Measurements from ENCODE around the gene COBL. TPM values are rescaled to one million over a fixed set of nuclear protein-coding genes. Genes with fewer than 3 reads are reported as not detected.

COBL gene
- total RNA-seq, 1 experiment from 2014 or later = 0.39 TPM

GRCh38 chr7:51308696-51309095 lies 7.9 kb downstream of the COBL start:
- intact Hi-C loops (cut with micrococcal nuclease; ENCODE audit: unreplicated experiment) = no loop called here
- BruUV-seq (replicated peaks) = no TSS peak
- H3K27ac ChIP-seq (ENCODE audit: low read length) = no peak overlapping the region

GRCh38 chr7:51308265-51308664 lies 8.3 kb downstream of the COBL start:
- no peaks in the 10 kb centered on the region; the same call in 1 of the 2 replicates for H3K27me3 ChIP-seq (ENCODE audit: control insufficient read depth, insufficient read depth, low read length)
- no peaks in the 10 kb centered on the region for H3K9me3 ChIP-seq (ENCODE audit: control insufficient read depth, insufficient read depth, low read depth, low read length)
- TF ChIP-seq SIN3A (IDR thresholded peaks at IDR 0.05; ENCODE audit: borderline replicate concordance, insufficient read depth, low read depth, low read length) = no peak
- TF ChIP-seq REST (IDR thresholded peaks at IDR 0.05; ENCODE audit: insufficient read depth in 1 of 2, low read depth in 2 of 2, low read length in 1 of 2) = no peak
- no peak for TF ChIP-seq TCF7L2 (IDR thresholded peaks at IDR 0.05; ENCODE audit: low read depth, low read length)
- TF ChIP-seq POLR2AphosphoS5 (IDR thresholded peaks at IDR 0.05; ENCODE audit: low read depth, low read length) = no peak
- no peak for TF ChIP-seq CTCF (IDR thresholded peaks at IDR 0.05)
- DNase-seq (ENCODE audit: low read depth, low spot score) (no peak), ATAC-seq (no peak)
- H3K27ac ChIP-seq (ENCODE audit: low read length) = no peak overlapping the region
- no TSS peak for BruUV-seq (replicated peaks)
- ChIA-PET CTCF (no interaction called here), POLR2A (interaction anchor here (0.6 kb wide), 1 partner anchor 61 kb away, joined by 3 read pairs; no protein-coding TSS in a partner anchor)
- H3K4me3 ChIP-seq (ENCODE audit: low read depth in 2 of 2, low read length in 2 of 2) = no peak overlapping the region
- intact Hi-C loops (cut with micrococcal nuclease; ENCODE audit: unreplicated experiment) = no loop called here
- H3K4me1 ChIP-seq (ENCODE audit: control insufficient read depth, insufficient read depth, low read length) = no peaks in the 10 kb centered on the region
- no peaks in the 10 kb centered on the region for H3K36me3 ChIP-seq (ENCODE audit: control insufficient read depth, insufficient read depth, low read length)
- in situ Hi-C loops (cut with HindIII; ENCODE audit: low pct_unique_long_range_greater_than_20kb, low sequenced_read_pairs) = no loop called here

More at GRCh38 chr7:51308696-51309095, 7.9 kb downstream of the COBL start:
- ATAC-seq (no peak), DNase-seq (ENCODE audit: low read depth, low spot score) (no peak)
- Histone ChIP-seq H3K27me3 (ENCODE audit: control insufficient read depth, insufficient read depth, low read length) (no peaks in the 10 kb centered on the region; the same call in 1 of the 2 replicates), H3K9me3 (ENCODE audit: control insufficient read depth, insufficient read depth, low read depth, low read length) (no peaks in the 10 kb centered on the region), H3K36me3 (ENCODE audit: control insufficient read depth, insufficient read depth, low read length) (no peaks in the 10 kb centered on the region), H3K4me3 (ENCODE audit: low read depth in 2 of 2, low read length in 2 of 2) (no peak overlapping the region), H3K4me1 (ENCODE audit: control insufficient read depth, insufficient read depth, low read length) (no peaks in the 10 kb centered on the region)
- TF ChIP-seq TCF7L2 (IDR thresholded peaks at IDR 0.05; ENCODE audit: low read depth, low read length) (no peak), SIN3A (IDR thresholded peaks at IDR 0.05; ENCODE audit: borderline replicate concordance, insufficient read depth, low read depth, low read length) (no peak), POLR2AphosphoS5 (IDR thresholded peaks at IDR 0.05; ENCODE audit: low read depth, low read length) (no peak), REST (IDR thresholded peaks at IDR 0.05; ENCODE audit: insufficient read depth in 1 of 2, low read depth in 2 of 2, low read length in 1 of 2) (no peak), CTCF (IDR thresholded peaks at IDR 0.05) (no peak)
- CTCF ChIA-PET = no interaction called here
- in situ Hi-C loops (cut with HindIII; ENCODE audit: low pct_unique_long_range_greater_than_20kb, low sequenced_read_pairs) = no loop called here
- POLR2A ChIA-PET = interaction anchor here (0.6 kb wide), 1 partner anchor 60 kb away, joined by 3 read pairs; no protein-coding TSS in a partner anchor
